HG03108 (cell line): ENCODE measurements around the gene CHST6.
A peak's percentile ranks its signal among the peaks of the same experiment; 100 is the strongest.
"Not testable (repeated sequence)": the region's sequence is repeated elsewhere in the genome, so short reads cannot be mapped to it uniquely, and the experiment has no call there.

ENCODE experiments used
- ATAC-seq: cut with Tn5 transposase; IDR thresholded peaks from one replicate; pipeline ENCODE4 v1.9.1; 2021; ENCODE audit warnings: moderate library complexity; ENCODE audit not compliant: unreplicated experiment

The CHST6 gene

GRCh38 chr16:75503801-75504200 is 8.6 kb upstream of the CHST6 start:
- ATAC-seq: no peak

- ATAC-seq: no peak
Observed at GRCh38 chr16:75502916-75503605, 7.8 kb upstream of the CHST6 start.

- not testable (repeated sequence) for ATAC-seq
Observed at GRCh38 chr16:75501820-75502219, 6.6 kb upstream of the CHST6 start.

- no peak for ATAC-seq
Observed at GRCh38 chr16:75501359-75501758, 6.1 kb upstream of the CHST6 start.

- ATAC-seq: not testable (repeated sequence)
Observed at GRCh38 chr16:75498605-75499322, 3.5 kb upstream of the CHST6 start.

- ATAC-seq: no peak
Observed at GRCh38 chr16:75497558-75497957, 2.3 kb upstream of the CHST6 start.

GRCh38 chr16:75494661-75495075 is 573 bp downstream of the CHST6 start:
- ATAC-seq: no peak

- no peak for ATAC-seq
Observed at GRCh38 chr16:75494184-75494583, 1.1 kb downstream of the CHST6 start.

GRCh38 chr16:75491876-75492275 is 3.4 kb downstream of the CHST6 start:
- ATAC-seq: no peak

- ATAC-seq: no peak
Observed at GRCh38 chr16:75488322-75488721, 6.9 kb downstream of the CHST6 start.

GRCh38 chr16:75486676-75487313 is 8.4 kb downstream of the CHST6 start:
- ATAC-seq: peak; percentile 51

GRCh38 chr16:75486014-75486675 is 9.1 kb downstream of the CHST6 start:
- no peak for ATAC-seq

- no peak for ATAC-seq
Observed at GRCh38 chr16:75485230-75486013, 9.8 kb downstream of the CHST6 start.

- no peak for ATAC-seq
Observed at GRCh38 chr16:75483222-75483621, 12.0 kb downstream of the CHST6 start.

GRCh38 chr16:75482434-75483205 is 12.6 kb downstream of the CHST6 start:
- ATAC-seq: no peak

GRCh38 chr16:75481475-75481874 is 13.8 kb downstream of the CHST6 start:
- no peak for ATAC-seq

GRCh38 chr16:75479421-75479990 is 15.7 kb downstream of the CHST6 start:
- ATAC-seq: no peak

GRCh38 chr16:75478480-75479345 is 16.5 kb downstream of the CHST6 start:
- ATAC-seq: no peak
